SK-N-MC (cell line): Measurements from ENCODE around the gene CAMKK2.
"Not testable (repeated sequence)": the region's sequence is repeated elsewhere in the genome, so short reads cannot be mapped to it uniquely, and the experiment has no call there.

ENCODE experiments used
- EZH2 ChIP-seq: fragments of 200-600 bp; sonication (generic); IDR thresholded peaks from one replicate; pipeline ENCODE4 v1.6.1; 2017; ENCODE audit warnings: antibody characterized with exemption
- FOXP2 ChIP-seq: optimal IDR thresholded peaks from 2 replicates; pipeline ENCODE3; 2011; ENCODE audit warnings: mild to moderate bottlenecking, moderate library complexity; ENCODE audit not compliant: insufficient read depth; ENCODE audit errors: extremely low read length, control extremely low read depth

DNA sequence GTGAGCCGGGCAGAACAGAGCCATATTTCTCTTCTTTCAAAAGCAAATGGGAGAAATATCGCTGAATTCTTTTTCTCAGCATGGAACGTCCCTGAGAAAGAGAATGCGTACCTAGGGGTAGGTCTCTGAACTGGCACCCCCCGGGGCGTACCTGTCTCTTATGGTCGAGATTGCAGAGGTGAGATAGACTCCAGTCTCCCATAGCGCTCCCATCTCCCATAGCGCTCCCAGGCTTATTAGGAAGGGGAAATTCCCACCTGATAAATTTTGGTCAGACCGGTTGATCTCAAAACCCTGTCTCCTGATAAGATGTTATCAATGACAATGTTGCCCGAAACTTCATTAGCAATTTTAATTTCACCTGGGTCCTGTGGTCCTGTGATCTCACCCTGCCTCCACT, 16.0 kb downstream of the CAMKK2 start:
- not testable (repeated sequence) for TF ChIP-seq EZH2, FOXP2
